ENCODE data around the gene ZIC1. TPM values are rescaled to one million over a fixed set of nuclear protein-coding genes. Genes with fewer than 3 reads are reported as not detected.

The ZIC1 gene
- total RNA-seq, 2 donors from 2014 or later = not detected

- no peaks in the 10 kb centered on the region for H3K36me3 Mint-ChIP-seq (ENCODE audit: low read depth)
- H3K27ac Mint-ChIP-seq = no peak overlapping the region
- Histone ChIP-seq H3K4me1 (ENCODE audit: control insufficient read depth, insufficient read depth, low read length) (no peaks in the 10 kb centered on the region), H3K4me3 (ENCODE audit: low read length) (peak overlapping the region; percentile 57), H3K9ac (ENCODE audit: extremely low read depth, low read length, poor library complexity, severe bottlenecking) (no peak overlapping the region), H3K27me3 (ENCODE audit: control insufficient read depth, insufficient read depth, low read length, poor library complexity, severe bottlenecking) (peaks cover 100% of the 10 kb centered on the region), H3K27ac (ENCODE audit: low read depth, low read length) (no peak overlapping the region), H3K9me3 (ENCODE audit: control insufficient read depth, low read length) (no peaks in the 10 kb centered on the region), H3K36me3 (ENCODE audit: control insufficient read depth, insufficient read depth, low read length) (no peaks in the 10 kb centered on the region)
- peak; percentile 84 for DNase-seq
- 1 to 2% methylated on average over 25 to 36 of the region's 36 CpGs for WGBS, 2 experiments (ENCODE audit: insufficient coverage in 1 of 2, insufficient read length in 1 of 2)
- no peaks in the 10 kb centered on the region for H3K9me3 Mint-ChIP-seq
- H3K4me3 Mint-ChIP-seq = peak overlapping the region; percentile 43
- TF ChIP-seq CTCF (conservative IDR thresholded peaks at IDR 0.05) = no peak
- peaks cover 94% of the 10 kb centered on the region for H3K27me3 Mint-ChIP-seq (ENCODE audit: insufficient read depth)
- peaks cover 29% of the 10 kb centered on the region for H3K4me1 Mint-ChIP-seq
These were observed 13.7 kb downstream of the ZIC1 start for GRCh38 chr3:147422601-147423536.

- peak overlapping the region; percentile 57 for H3K4me3 ChIP-seq (ENCODE audit: low read length)
- H3K27ac ChIP-seq (ENCODE audit: low read depth, low read length) = no peak overlapping the region
- no peak for DNase-seq
- Mint-ChIP-seq H3K36me3 (ENCODE audit: low read depth) (no peaks in the 10 kb centered on the region), H3K27ac (no peak overlapping the region), H3K4me1 (peaks cover 29% of the 10 kb centered on the region), H3K4me3 (peak overlapping the region; percentile 43), H3K27me3 (ENCODE audit: insufficient read depth) (peaks cover 92% of the 10 kb centered on the region), H3K9me3 (no peaks in the 10 kb centered on the region)
- H3K4me1 ChIP-seq (ENCODE audit: control insufficient read depth, insufficient read depth, low read length) = no peaks in the 10 kb centered on the region
- no peaks in the 10 kb centered on the region for H3K36me3 ChIP-seq (ENCODE audit: control insufficient read depth, insufficient read depth, low read length)
- TF ChIP-seq CTCF (conservative IDR thresholded peaks at IDR 0.05) = no peak
- H3K9ac ChIP-seq (ENCODE audit: extremely low read depth, low read length, poor library complexity, severe bottlenecking) = no peak overlapping the region
- H3K27me3 ChIP-seq (ENCODE audit: control insufficient read depth, insufficient read depth, low read length, poor library complexity, severe bottlenecking) = peaks cover 100% of the 10 kb centered on the region
- 0 to 4% methylated on average over 2 to 3 of the region's 3 CpGs for WGBS, 2 experiments (ENCODE audit: insufficient coverage in 1 of 2, insufficient read length in 1 of 2)
- H3K9me3 ChIP-seq (ENCODE audit: control insufficient read depth, low read length) = no peaks in the 10 kb centered on the region
These were observed 14.3 kb downstream of the ZIC1 start for GRCh38 chr3:147423537-147423797.

- 3 to 4% methylated on average over 15 to 33 of the region's 33 CpGs for WGBS, 2 experiments (ENCODE audit: insufficient coverage in 1 of 2, insufficient read length in 1 of 2)
- H3K4me1 Mint-ChIP-seq = peaks cover 25% of the 10 kb centered on the region
- peak overlapping the region; percentile 43 for H3K4me3 Mint-ChIP-seq
- no peaks in the 10 kb centered on the region for H3K36me3 Mint-ChIP-seq (ENCODE audit: low read depth)
- TF ChIP-seq CTCF (conservative IDR thresholded peaks at IDR 0.05) = no peak
- Histone ChIP-seq H3K27ac (ENCODE audit: low read depth, low read length) (no peak overlapping the region), H3K27me3 (ENCODE audit: control insufficient read depth, insufficient read depth, low read length, poor library complexity, severe bottlenecking) (peaks cover 99% of the 10 kb centered on the region), H3K9ac (ENCODE audit: extremely low read depth, low read length, poor library complexity, severe bottlenecking) (no peak overlapping the region), H3K4me3 (ENCODE audit: low read length) (peak overlapping the region; percentile 57), H3K4me1 (ENCODE audit: control insufficient read depth, insufficient read depth, low read length) (no peaks in the 10 kb centered on the region), H3K9me3 (ENCODE audit: control insufficient read depth, low read length) (no peaks in the 10 kb centered on the region), H3K36me3 (ENCODE audit: control insufficient read depth, insufficient read depth, low read length) (no peaks in the 10 kb centered on the region)
- no peak overlapping the region for H3K27ac Mint-ChIP-seq
- DNase-seq = peak; percentile 70
- peaks cover 89% of the 10 kb centered on the region for H3K27me3 Mint-ChIP-seq (ENCODE audit: insufficient read depth)
- H3K9me3 Mint-ChIP-seq = no peaks in the 10 kb centered on the region
These were observed 14.8 kb downstream of the ZIC1 start for GRCh38 chr3:147423798-147424580.

Data from endodermal cell (in vitro differentiated cells).